Peyer's patch (tissue), 4 donors: ENCODE data around the gene FAT1.

Experiments used
- POLR2A ChIP-seq, 2 donors: fragments of 450-650 bp; IDR thresholded peaks; one replicate each; pipeline ENCODE4 v1.5.1; 2017; ENCODE audit warnings: antibody characterized with exemption in 2 of 2, mild to moderate bottlenecking in 2 of 2, moderate library complexity in 2 of 2
- TF ChIP-seq, protein P1 (sequence below), 6 experiments: fragments of 450-650 bp in 4 of 6; fragments of 200-600 bp in 2 of 6; sonication (generic) in 1 of 6; IDR thresholded peaks; one replicate each; pipeline ENCODE4 v1.5.1; 2017 to 2019; ENCODE audit warnings: antibody characterized with exemption in 6 of 6, mild to moderate bottlenecking in 3 of 6, moderate library complexity in 1 of 6

DNA sequence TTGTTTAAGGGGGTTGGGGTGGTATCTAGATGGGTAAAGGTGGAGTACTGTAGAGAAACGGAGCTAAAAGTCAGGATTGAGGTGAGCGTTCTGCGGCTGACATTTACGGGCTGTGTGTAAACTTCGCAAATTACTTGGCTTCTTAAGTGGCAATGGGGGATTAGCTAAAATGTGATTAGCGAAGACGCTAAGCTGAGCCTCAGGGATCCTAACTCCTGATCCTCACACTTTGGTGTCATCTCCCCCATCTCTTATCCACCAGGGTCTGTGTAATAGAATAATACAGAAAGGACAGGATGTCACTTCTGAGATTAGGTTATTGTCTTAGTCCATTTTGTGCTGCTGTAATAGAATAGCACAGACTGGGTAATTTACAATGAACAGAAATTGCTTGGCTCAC, 10.6 kb upstream of the FAT1 start:
- TF ChIP-seq, protein P1, sequence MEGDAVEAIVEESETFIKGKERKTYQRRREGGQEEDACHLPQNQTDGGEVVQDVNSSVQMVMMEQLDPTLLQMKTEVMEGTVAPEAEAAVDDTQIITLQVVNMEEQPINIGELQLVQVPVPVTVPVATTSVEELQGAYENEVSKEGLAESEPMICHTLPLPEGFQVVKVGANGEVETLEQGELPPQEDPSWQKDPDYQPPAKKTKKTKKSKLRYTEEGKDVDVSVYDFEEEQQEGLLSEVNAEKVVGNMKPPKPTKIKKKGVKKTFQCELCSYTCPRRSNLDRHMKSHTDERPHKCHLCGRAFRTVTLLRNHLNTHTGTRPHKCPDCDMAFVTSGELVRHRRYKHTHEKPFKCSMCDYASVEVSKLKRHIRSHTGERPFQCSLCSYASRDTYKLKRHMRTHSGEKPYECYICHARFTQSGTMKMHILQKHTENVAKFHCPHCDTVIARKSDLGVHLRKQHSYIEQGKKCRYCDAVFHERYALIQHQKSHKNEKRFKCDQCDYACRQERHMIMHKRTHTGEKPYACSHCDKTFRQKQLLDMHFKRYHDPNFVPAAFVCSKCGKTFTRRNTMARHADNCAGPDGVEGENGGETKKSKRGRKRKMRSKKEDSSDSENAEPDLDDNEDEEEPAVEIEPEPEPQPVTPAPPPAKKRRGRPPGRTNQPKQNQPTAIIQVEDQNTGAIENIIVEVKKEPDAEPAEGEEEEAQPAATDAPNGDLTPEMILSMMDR (IDR thresholded peaks at IDR 0.05), result no peak
- no peak for TF ChIP-seq POLR2A (IDR thresholded peaks at IDR 0.05)
